GM21381 (cell line): ENCODE data around the gene ZNF319.
"Not testable (repeated sequence)": the region's sequence is repeated elsewhere in the genome, so short reads cannot be mapped to it uniquely, and the experiment has no call there.

ENCODE experiments used
- ATAC-seq: cut with Tn5 transposase; IDR thresholded peaks from one replicate; pipeline ENCODE4 v1.9.1; 2021; ENCODE audit warnings: mild to moderate bottlenecking, moderate library complexity; ENCODE audit not compliant: unreplicated experiment

Gene ZNF319

DNA sequence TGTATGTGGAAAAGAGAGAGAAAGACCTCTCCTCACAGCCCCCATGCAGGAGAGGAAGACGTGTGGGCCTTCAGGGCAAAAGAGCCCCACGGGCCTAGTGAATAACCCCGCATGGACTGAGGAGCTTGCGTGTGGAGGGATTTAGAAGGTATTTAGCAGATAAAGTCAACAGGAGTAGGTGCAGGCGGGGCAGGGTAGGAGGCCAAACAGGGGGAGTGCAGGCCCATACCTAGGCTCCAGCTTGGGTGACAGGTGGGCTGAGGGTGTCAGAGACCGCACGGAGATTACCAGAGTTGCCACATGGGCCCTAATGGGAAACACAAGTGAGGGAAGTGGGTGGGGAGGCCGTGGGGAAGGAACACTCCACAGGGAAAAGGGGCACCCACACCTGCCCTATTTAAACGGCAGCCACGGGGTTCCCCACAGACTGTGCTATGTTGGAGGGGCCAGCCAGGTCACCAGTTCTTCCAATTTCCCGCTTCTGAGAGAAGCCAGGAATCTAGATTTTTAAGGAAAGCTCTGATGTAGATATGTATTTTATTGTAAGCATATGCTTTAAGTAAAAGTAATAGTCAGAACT lies 21.4 kb downstream of the ZNF319 start:
- ATAC-seq: no peak

DNA sequence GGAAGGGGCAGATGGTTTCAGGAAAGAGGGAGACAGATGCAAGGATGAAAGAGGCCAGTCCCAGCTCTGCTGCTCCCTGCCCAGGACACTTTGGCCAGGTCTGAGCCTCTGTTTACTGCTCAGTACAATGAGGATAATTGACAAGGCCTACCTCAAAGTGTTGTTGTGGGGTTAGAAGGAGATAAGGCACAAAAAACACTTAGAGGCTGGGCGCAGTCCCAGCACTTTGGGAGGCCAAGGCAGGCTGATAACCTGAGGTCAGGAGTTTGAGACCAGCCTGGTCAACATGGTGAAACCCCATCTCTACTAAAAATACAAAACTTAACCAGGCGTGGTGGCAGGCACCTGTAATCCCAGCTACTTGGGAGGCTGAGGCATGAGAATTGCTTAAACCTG lies 22.4 kb downstream of the ZNF319 start:
- not testable (repeated sequence) for ATAC-seq

GRCh38 chr16:57977418-57978069 lies 22.9 kb downstream of the ZNF319 start:
- no peak for ATAC-seq

- no peak for ATAC-seq
Observed at GRCh38 chr16:57976331-57976796, 24.1 kb downstream of the ZNF319 start.

DNA sequence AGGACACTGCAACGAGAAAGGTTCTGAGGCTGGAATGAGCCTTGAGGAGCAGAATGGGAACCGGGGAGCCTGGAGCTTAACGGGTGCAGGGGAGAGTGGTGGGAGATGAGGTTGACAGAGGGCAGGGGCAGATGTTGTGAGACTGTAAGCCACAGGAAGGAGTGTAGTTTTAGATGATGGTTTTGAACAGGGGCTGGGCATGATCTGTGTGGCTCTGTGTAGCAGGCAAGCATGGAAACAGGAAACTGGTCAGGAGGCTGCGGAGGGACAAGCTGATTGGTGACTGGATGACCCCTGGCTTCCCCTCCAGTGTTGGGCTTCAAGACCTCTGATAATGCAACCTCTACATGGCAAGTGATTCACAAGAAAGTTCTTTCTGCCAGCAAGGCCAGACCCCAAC lies 28.2 kb downstream of the ZNF319 start:
- ATAC-seq: no peak

GRCh38 chr16:57971848-57972247 lies 28.6 kb downstream of the ZNF319 start:
- ATAC-seq: no peak

GRCh38 chr16:57970970-57971369 lies 29.5 kb downstream of the ZNF319 start, which contains the start of gene CNGB1:
CNGB1 (minus strand) TSS chr16:57971128; CDS start chr16:57967286, 3,842 bp downstream.
- no peak for ATAC-seq

- ATAC-seq: no peak
Observed at GRCh38 chr16:57970319-57970718, 30.2 kb downstream of the ZNF319 start.

- no peak for ATAC-seq
Observed at GRCh38 chr16:57969451-57970123, 30.9 kb downstream of the ZNF319 start.

GRCh38 chr16:57967916-57968315 lies 32.6 kb downstream of the ZNF319 start:
- no peak for ATAC-seq

GRCh38 chr16:57966986-57967385 lies 33.5 kb downstream of the ZNF319 start:
- ATAC-seq: no peak

- ATAC-seq: no peak
Observed at GRCh38 chr16:57966204-57966771, 34.2 kb downstream of the ZNF319 start.

DNA sequence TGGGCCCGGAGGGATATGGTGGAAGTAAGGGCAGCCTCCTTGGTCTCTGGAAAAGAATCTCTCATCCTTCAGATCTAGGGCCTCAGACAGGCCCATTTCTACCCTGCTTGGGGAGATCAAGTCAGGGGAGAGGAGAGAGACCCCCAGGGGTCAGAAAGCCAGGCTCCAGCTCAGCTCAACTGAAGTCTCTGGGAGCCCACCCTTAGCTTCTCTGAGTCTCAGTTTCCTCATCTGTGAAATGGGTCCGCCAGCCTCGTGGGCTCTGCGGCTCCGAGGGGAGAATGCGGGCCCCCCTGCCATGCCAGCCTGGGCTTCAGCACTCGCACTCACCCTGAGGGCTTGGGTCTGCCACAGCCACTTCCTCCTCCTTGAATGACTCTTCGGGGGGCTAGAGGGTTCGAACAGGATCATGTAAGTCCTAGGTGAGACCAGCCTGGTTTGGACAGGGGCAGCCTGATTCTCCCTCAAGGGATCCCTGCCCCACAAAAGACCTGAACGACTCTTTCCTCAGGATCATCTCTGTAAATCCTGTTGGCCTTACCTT lies 36.2 kb downstream of the ZNF319 start:
- ATAC-seq: no peak

DNA sequence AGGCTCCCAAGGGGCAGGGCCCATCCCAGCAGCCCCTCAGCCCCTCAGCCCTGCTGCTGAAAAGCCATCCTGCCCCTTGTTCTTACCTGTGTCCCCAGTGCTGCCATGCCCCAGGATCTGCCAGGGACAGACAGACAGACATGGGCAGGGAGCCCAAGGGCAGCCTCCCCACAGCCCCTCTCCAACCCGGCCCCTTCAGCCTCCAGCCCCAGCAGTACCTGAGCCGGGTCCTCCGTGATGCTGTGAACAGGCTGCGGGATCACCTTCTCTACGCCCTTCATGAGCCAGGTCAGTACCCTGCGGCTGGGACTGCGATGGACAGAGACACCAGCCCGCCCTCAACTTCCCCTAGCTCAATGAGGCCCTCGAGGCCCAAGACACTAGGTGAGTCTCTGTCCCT lies 37.7 kb downstream of the ZNF319 start:
- ATAC-seq: no peak

- ATAC-seq: no peak
Observed at GRCh38 chr16:57962046-57962445, 38.4 kb downstream of the ZNF319 start.

GRCh38 chr16:57961538-57961937 lies 38.9 kb downstream of the ZNF319 start:
- ATAC-seq: no peak

GRCh38 chr16:57960826-57961472 lies 39.5 kb downstream of the ZNF319 start:
- ATAC-seq: no peak

DNA sequence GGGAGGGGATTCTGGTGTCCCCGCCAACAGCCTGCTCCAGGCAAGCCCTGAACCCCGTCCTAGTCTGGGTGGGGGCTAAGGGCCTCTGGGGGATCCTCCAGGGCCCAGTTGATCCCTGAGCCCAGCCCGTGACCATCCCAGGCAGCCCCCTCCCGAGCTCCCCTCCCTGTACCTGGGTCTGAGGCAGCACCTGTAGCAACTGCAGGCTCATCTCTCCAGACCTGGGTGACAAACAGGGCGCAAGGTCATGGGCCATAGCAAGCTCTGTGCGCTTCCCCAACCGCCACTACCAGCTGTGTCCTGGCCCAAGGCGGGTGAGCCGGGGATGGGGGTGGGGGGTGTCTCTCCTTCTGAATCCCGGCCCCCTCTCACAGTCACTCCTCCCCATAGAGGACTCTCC lies 40.2 kb downstream of the ZNF319 start:
- ATAC-seq: no peak

GRCh38 chr16:57959804-57960203 lies 40.7 kb downstream of the ZNF319 start:
- ATAC-seq: no peak

DNA sequence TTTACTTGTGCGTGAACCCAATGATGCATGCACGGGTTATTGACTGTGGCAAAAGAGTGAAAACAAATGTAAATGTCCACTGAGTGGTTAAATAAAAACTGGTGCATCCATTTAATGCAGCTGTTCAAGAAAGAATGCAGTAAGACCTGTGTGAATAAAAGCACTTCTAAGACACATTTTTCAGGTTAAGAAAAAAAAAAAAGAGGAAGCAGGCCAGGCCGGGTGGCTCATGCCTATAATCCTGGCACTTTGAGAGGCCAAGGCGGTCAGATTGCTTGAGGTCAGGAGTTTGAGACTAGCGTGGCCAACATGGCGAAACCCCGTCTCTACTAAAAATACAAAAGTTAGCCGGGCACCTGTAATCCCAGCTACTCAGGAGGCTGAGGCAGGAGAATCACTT lies 41.4 kb downstream of the ZNF319 start:
- no peak for ATAC-seq

- ATAC-seq: no peak
Observed at GRCh38 chr16:57958544-57958943, 41.9 kb downstream of the ZNF319 start.
